HG03060 (cell line): ENCODE data around the gene SCGB1D1.
"Not testable (repeated sequence)": the region's sequence is repeated elsewhere in the genome, so short reads cannot be mapped to it uniquely, and the experiment has no call there.

Source experiments
- ATAC-seq: cut with Tn5 transposase; IDR thresholded peaks from one replicate; pipeline ENCODE4 v1.9.1; 2021; ENCODE audit warnings: low read depth, moderate number of reproducible peaks; ENCODE audit not compliant: unreplicated experiment

SCGB1D1 gene

DNA sequence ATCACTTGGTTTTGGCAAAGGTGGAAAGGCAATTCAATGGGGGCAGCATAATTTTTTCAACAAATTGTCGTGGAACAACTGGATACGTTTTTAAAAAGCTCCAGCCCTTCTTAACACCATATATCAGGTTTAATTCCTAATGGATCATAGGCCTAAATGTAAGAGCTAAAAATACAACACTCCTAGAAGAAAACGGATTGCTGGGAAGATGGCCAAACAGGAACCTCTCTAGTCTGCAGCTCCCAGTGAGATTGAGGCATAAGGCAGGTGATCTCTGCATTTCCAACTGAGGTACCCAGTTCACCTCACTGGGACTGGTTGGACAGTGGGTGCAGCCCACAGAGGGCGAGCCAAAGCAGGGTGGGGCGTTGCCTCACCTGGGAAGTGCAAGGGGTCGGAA lies 32.4 kb upstream of the SCGB1D1 start:
- no peak for ATAC-seq

DNA sequence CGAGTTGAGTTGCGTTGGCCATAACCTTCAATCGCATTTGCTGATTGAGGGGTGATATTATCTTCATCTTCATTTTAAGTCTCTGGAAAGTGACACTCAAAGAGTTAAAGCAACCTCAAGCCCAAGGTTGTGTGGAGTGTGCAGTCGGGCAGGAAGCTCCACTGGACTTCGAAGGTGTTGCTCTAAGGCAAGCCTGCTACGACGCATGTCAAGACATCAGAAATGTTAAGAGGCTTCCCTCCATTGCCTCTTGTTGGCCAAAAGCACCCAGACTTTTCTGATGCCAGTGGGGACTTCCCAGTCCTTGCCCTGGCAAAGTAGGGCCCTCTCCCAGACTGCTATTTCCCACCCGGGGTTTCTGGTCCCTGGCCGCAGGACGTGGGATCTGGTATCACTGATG lies 23.6 kb upstream of the SCGB1D1 start:
- ATAC-seq, result no peak

DNA sequence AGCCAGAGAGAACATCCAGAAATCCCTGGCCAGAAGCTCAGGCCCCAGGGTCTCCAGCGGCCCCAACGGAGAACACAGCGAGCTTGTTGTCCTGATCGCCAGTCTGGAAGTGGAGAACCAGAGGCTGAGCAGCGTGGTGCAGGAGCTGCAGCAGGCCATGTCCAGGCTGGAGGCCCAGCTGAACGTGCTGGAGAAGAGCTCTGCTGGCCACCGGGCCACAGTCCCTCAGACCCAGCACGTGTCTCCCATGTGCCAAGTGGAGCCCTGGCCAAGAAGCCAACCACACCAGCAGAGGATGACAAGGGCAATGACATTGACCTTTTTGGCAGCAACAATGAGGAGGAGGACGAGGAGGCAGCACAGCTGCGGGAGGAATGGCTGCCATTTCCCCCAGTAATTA lies 20.6 kb upstream of the SCGB1D1 start:
- no peak for ATAC-seq

DNA sequence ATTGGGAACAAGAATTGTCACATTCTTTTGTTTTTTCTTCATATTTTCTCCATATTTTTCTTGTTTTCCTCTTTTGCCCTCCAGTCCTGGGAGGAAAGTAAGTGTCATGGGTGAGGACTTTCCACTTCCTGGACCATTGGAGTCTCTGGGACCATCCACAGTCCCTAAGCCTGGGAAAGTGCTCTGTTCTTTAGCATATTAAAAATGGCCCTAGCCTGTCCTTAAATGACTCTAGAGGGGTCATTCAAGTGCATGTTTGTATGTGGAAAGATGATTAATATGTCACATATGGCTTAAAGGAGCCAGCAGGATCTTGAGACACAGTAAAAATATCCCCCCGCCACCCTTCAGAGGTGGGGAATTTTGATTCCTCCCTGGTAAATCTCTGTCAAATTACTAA lies 20.1 kb upstream of the SCGB1D1 start:
- no peak for ATAC-seq

DNA sequence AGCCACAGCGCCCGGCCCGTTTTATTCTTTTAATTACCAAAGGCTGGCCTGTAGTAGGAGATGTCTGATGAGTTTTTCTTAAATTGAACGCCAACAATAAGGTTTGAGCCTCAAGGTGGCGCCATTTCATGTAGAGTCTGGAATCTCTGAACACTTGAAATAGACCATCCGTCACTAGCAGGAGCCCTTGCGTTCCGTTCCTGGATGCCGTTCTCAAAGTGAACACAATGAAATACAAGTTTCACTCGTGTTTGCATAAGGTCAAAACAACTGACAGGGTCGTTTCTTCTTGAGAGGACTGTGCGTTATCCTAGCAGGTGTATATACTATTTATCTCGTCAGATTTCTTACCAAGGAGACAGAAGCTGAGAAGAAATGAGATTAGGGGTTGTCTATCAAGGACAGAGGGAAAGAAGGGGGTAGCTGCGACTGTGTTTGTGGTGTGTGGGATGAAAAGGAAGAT lies 18.7 kb upstream of the SCGB1D1 start:
- ATAC-seq, result no peak

DNA sequence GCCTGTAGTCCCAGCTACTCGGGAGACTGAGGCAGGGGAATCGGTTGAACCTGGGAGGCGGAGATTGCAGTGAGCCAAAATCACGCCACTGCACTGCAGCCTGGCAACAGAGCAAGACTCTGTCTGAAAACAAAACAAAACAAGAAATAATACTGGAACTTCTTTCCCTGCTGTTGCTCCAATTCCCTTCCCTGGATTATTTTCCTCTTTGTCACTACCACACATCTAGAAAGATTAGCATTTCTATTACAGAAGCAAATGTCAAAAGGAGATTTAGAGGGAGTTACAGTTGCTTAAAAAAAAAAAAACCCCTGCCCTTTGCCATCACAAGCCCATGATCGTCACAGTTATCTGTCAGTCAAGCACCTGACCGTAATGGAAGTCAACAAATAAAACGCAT lies 17.7 kb upstream of the SCGB1D1 start:
- ATAC-seq, result no peak

DNA sequence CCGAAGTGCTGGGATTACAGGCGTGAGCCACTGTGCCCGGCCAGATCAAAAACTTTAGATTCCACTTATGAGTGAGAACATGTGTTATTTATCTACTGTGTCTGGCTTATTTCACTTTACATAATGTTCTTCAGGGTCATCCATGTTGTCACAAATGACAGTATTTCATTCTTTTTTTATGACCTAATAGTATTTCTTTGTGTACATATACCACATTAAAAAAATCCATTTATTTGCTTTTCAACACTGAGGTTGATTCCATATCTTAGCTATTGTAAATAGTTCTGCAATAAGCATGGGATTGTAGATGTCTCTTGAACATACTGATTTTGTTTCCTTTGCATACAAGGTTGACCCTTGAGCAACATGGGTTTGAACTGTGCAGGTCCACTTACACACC lies 13.2 kb upstream of the SCGB1D1 start:
- no peak for ATAC-seq

DNA sequence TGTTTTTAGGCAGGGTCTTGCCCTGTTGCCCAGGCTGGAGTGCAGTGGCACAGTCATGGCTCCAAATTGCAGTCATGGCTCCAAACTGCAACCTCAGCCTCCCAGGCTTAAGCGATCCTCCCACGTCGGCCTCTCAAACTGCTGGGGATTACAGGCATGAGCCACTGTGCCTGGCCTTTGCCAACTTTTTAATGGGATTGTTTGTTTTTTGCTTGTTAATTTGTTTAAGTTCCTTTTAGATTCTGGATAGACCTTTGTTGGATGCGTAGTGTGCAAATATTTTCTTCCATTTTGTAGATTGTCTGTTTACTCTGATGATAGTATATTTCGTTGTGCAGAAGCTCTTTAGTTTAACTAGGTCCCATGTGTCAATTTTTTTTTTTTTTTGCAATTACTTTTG lies 10.0 kb upstream of the SCGB1D1 start:
- ATAC-seq, result no peak

DNA sequence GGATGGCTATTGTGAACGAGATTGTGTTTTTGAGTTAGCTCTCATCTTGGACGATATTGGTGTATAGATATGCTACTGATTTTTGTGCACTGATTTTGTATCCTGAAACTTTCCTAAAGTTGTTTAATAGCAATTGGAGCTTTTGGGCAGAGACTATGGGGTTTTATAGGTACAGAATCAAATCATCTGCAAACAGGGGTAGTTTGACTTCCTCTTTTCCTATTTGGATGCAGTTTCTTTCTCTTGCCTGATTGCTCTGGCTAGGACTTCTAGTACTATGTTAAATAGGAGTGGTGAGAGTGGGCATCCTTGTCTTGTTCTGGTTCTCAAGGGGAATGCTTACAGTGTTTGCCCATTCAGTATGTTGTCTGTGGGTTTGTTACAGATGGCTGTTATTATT lies 8.9 kb upstream of the SCGB1D1 start:
- ATAC-seq, result no peak

DNA sequence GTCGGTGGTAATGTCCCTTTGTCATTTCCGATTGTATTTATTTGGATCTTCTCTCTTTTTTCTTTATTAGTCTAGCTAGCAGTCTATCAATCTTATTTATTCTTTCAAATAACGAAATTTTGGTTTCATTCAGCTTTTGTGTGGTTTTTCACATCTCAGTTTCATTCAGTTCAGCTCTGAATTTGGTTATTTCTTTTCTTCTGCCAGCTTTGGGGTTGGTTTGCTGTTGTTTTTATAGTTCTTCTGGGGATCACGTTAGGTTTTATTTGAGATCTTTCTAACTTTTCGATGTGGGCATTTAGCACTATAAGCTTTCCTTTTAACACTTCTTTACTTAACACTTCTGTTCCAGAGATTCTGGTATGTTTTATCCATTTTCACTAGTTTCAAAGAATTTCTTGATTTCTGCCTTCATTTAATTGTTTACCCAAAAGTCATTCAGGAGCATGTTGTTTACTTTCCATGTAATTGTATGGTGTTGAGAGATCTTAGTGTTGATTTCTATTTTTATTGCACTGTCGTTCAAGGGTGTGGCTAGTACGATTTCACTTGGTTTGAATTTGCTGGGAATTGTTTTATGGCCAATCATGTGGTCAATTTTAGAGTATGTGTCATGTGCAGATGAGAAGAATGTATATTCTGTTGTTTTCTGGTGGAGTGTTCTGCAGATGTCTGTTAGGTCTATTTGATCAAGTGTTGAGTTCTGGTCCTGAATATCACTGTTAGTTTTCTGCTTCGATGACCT lies 7.7 kb upstream of the SCGB1D1 start:
- no peak for ATAC-seq

DNA sequence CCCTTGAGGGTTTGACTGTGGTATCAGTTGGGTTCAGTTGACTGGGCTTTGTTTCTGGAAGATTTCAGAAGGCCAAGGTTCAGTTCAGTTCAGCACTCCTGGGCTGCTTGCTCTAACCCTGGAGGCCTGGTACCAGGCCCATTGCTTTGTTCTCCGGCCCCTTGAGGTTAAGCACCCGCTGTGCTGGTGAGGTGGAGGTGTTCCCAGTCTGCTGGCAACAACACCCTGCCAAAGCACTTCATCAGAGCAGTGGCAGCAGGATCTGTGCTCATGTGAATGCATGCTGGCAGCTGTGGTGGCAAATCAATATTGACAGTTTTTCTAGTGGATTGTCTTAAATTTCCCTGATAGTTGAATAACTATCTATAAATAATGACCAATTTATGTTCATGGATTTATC lies 3.8 kb upstream of the SCGB1D1 start:
- no peak for ATAC-seq

DNA sequence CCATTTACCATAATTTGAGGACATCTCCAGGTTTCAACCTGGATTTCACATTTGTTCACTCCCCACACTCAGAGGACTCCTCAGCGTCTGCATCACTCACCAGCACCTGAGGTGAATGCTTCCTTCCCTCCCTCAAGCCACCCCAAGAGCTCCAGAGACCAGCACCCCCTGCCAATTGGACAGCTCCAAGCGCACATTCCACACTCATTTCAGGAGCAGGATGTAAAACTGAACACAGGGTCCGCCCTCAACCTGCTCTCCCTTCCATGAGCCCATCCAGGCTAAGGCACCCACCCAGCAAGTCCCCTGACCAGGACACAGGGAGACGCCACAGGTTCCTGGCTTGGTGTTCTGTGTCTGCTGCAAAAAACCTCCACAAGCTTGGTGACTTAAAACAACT lies 3.9 kb downstream of the SCGB1D1 start:
- no peak for ATAC-seq

DNA sequence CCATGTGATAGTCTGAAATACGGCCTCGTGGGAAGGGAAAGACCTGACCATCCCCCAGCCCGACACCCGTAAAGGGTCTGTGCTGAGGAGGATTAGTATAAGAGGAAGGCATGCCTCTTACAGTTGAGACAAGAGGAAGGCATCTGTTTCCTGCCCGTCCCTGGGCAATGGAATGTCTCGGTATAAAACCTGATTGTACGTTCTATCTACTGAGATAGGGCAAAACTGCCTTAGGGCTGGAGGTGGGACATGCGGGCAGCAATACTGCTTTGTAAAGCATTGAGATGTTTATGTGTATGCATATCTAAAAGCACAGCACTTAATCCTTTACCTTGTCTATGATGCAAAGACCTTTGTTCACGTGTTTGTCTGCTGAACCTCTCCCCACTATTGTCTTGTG lies 5.0 kb downstream of the SCGB1D1 start:
- not testable (repeated sequence) for ATAC-seq

DNA sequence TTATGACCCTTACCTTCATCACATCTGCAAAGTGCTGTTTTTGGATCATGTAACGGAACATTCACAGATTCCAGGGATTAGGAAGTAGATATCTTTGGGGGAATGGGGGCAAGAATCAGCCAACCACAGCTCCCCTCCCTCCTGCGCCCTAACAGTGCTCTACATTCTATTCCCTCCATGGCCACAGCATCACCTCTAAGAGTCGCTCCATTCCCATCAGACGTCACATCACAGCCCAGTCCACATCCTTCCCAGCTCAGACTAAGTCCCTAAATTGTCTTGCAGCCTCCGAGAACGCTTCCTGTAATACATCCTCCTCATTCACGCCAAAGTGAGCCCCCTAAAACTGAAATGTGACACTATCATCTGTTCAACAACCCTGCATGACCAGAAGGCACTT lies 5.9 kb downstream of the SCGB1D1 start:
- ATAC-seq, result no peak

DNA sequence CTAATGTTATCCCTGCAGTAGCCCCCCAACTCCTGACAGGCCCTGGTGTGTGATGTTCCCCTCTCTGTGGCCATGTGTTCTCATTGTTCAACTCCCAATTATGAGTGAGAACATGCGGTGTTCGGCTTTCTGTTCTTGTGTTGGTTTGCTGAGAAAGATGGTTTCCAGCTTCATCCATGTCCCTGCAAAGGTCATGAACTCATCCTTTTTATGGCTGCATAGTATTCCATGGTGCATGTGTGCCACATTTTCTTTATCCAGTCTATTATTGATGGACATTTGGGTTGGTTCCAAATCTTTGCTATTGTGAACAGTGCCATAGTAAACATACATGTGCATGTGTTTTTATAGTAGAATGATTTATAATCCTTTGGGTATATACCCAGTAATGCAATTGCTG lies 7.4 kb downstream of the SCGB1D1 start:
- not testable (repeated sequence) for ATAC-seq

DNA sequence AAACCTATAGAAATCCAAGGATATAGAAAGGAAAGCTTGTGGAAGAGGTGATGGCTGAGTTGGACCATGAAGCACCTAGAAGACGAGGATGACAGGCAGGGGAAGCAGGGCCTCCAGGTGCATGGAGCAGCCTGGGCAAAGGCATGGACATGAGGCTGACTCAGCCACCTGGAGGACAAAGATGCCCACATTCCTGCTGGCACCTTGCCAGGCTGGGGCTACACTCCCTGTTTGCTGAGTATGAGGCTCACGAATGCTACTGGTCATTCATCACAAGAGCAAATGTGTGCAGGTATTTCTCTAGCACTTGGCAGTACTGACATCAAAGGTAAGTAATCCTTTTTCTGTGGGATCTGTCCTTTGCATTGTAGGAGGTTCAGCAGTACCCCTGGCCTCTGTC lies 11.4 kb downstream of the SCGB1D1 start:
- no peak for ATAC-seq

DNA sequence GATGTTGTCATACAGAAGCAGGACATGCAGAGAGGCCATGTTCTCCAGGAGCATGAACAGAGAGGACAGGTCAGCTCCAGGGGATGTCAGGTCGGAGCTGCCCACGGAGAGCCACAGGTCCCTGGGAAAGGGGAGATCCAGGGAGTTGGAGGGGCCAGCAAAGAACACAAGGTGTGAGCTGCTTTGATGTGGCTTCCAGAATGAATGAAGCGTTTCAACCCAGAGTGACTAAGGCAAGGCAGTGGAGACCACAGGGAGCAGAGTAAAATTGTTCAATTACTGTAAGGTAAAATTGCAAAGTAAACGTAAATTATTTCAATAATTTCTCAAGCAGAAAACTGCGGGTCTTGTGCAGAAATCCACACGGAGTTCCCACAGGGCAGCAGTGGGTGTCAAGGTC lies 12.9 kb downstream of the SCGB1D1 start:
- ATAC-seq, result no peak

DNA sequence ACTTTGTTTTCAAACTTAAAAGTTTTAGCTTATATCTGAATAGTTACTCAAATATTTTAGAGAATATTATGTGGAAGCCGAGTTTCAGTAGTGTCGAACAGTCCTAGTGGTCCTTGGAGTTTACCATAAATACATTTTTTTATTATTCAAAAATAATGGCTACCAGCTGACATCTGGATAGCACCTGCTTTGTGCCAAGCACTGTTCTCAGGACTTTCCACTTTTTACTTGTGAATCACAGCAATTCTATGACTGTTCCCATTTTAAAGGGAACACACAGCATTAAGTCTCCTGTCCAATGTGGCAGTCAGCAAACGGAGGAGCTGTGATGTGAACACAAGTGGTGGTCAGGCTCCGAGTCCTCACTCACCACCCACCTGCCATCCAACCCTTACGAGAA lies 14.4 kb downstream of the SCGB1D1 start:
- ATAC-seq, result no peak

DNA sequence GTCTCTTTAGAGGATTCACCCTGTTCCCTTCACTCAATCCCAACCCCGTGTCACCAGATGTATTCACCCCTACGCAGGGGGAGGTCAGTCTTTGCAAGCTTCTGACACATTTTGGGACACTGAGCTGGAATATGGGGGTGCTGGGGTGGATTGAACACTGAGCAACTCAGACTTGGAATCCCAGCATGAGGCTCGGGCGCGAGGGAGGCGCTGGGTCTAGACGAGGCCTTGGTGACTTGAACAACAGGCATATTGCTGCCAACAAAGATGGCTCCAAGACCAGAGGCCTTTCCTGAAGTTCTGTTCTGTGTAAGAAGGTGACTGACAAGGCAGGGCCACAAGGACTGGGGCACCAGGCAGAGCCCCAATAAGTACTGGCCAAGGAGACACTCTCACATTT lies 15.4 kb downstream of the SCGB1D1 start:
- no peak for ATAC-seq

DNA sequence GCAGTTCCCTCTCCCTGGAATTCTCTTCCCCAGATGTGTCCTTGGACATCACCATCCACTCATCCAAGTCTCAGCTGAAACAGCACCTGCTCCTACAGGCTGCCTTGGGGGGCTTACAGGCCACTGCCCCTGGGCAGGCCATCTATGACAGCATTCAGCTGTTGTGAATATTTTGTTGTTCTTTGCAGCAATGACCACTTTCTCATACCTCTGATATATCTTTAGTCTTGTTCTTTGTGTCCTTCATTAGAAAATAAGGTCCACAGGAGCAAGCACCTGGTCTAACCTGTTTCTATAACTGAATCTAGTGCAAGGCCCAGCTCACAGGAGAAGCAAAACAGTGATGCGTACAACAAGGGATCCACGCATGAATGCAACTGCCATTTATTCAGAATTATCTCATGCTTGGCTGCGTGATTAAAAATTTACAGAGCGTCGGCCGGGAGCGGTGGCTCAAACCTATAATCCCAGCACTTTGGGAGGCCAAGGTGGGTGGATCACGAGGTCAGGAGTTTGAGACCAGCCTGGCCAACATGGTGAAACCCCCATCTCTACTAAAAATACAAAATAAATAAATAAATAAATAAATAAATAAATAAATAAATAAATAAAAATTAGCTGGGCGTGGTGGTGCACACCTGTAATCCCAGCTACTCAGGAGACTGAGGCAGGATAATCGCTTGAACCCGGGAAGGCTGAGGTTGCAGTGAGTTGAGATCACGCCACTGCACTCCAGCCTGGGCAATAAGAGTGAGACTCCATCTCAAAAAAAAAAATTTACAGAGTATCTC lies 16.5 kb downstream of the SCGB1D1 start:
- ATAC-seq, result not testable (repeated sequence)

DNA sequence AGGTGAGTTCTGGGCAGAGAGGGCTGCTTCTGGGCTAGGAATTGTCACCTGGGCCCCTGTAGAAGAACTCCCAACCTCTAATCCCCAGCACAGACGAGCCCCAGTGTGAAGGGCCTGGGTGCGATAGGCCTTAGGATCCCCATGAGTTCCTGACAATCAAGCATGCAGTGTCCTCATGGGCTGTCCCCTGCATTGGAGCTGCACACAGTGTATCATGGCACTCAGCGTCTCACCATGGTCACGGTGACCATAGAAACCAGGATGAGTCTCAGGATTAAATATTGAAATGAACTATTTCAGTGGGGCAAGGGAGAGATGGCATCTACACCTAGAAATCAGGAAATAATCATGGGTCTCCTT lies 18.7 kb downstream of the SCGB1D1 start:
- ATAC-seq, result no peak

DNA sequence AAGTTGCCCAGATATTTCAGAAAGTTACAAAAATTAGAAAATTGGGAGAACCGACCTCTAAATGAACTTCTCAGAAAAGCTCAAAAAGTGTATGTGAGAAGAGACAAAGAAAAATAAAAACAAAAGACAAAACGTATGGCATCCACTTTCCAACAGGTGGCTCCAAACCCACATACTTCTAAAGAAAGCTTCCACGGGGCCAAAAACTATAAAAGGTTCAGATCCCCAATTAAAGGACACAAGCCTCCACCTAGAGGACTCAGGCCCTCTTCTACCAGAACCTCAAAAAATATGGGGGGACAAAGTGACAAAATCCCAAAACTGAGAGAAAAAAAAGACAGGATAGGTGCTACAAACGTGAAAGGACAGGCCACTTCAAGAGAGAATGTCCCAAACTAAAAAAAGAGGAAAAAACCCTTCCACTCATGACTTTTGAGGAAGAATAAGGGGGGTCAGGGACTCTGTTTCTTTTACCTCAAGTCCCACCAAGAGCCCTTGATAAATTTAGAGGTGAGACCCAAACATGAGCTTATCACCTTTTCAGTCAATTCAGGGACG lies 27.3 kb downstream of the SCGB1D1 start:
- no peak for ATAC-seq
